Activated naive CD4-positive, alpha-beta T cell treated with Interleukin-2 at 50 U/mL for 16 hours (primary cell): Measurements from ENCODE around the gene OOSP2.

Experiments used
- DNase-seq: peaks from one replicate; pipeline ENCODE4 v3.0.0-alpha.2; 2020

OOSP2 gene

GRCh38 chr11:60084631-60085273 lies 44.5 kb downstream of the OOSP2 start:
- no peak for DNase-seq

- no peak for DNase-seq
These were observed 45.7 kb downstream of the OOSP2 start for GRCh38 chr11:60085909-60086308.

- no peak for DNase-seq
These were observed 47.0 kb downstream of the OOSP2 start for GRCh38 chr11:60087239-60087638.

GRCh38 chr11:60088364-60088763 lies 48.2 kb downstream of the OOSP2 start, which contains the start of gene MS4A2:
Gene MS4A2 (plus strand): TSS chr11:60088664. CDS start chr11:60088766, 102 bp downstream.
- DNase-seq, result no peak

GRCh38 chr11:60095477-60096120 lies 55.4 kb downstream of the OOSP2 start:
- DNase-seq, result no peak

GRCh38 chr11:60097189-60097588 lies 57.0 kb downstream of the OOSP2 start:
- no peak for DNase-seq
